Right renal pelvis (tissue), 4 donors: ENCODE measurements around the gene DBN1. TPM values are rescaled to one million over a fixed set of nuclear protein-coding genes. Genes with fewer than 3 reads are reported as not detected.

Experiments used
- DNase-seq, 4 donors: peaks; one replicate each; pipeline ENCODE4 v3.0.0-alpha.2; 2013; ENCODE audit warnings: low read depth in 4 of 4, low spot score in 3 of 4, missing footprints in 1 of 4
- polyA plus RNA-seq, 4 donors: library from polyadenylated mRNA; unstranded; fragments of 120-200 nt; gene quantifications; one replicate each; pipeline ENCODE4 v1.2.1, GENCODE V29; 2013; ENCODE audit not compliant: insufficient read length in 4 of 4

Gene DBN1
- polyA plus RNA-seq, 4 donors, result 169 to 203 (median 179) TPM

DNA sequence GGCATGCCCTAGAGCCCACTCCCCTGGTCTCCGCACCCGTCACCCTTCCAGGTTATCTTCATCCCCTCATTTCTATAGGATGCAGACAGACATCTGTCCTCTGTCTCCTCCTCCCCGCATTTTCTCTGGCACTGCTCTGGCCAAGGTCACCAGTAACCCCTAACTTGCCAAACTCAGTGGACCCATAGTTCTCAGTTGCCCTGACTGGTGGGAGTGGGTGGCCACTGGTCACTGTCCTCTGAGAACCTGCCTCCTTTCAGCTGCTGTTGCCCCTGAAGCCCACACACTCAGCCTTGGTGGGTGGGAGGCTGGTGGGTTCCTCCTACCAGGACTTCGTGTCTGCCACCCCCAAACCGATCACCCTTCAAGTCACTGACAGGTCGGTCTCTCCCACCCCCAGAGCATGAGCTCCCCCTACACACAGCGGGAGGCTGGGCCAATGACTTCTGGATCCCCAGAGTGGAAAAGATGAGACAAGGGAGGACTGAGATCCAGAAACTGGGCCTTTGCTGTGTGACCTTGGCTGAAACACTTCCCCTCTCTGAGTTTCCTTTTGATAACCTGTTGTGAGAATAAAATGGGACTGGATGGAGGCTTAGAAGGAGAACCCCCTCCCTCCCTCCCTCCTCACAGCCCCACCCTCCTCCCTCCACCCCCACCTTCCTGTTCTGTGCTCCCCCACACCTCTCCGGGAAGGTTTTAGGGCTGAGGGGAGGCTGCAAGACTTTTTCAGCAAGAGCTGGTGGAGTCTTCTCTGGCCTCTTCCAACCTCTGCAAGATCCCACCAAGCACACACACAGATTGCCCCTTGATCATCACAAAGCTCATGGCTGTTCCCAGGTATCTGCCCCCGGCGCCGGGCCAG, 2.4 kb upstream of the DBN1 start:
- no peak for DNase-seq

DNA sequence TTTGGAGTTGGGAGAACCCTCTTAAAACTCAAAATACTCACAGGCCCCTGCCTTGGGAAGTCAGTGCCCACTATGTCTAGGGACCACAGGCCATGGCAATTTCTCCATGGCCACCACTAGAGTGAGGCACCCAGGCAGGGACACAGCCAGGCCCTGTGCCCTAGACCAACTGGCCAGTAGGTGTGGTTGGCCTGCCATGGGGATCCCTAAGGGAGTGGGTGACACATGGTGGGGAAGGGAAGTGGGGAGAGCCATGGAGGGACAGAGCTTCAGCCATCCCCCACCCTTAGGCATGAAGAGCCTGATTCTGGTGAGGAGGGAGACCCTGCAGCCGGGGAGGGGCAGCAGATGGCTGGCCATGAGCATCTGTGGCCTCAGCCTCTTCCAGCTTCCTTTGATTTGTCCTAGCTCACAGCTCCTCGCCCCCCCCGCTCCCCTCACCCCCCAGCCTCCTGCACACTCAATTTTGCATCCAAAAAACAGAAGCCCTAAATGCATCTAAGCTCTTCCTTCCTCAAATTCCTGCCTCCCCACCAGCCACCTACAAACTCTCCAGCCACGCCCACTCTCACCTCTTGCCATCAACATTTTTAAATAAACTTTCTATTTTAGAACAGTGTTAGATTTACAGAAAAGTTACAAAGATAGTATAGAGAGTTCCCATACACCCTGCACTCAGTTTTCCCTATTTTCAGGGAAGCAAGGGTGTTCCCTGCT, 1.6 kb upstream of the DBN1 start:
- no peak for DNase-seq

DNA sequence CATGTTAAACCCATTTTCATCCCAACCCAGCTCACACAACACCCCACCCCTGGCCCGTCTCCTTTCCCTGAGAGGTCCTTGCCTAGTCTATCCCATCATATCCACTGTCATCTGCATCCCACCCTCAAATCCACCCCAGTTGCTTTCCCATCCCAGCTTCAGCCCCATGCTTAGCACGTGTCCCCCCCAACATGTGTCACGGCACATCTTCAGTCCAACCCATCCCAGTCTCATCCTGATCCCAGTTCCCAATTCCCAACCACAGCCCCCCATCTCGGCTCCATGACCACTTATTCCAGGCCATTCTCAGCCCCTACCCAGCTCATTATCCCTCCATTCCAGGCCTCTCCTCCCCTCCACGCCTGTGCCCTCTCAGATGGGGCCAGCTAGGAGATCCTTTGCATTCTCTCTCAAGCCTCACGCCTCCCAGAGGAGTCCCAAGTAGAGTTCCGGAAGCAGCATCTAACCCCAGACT, 605 bp upstream of the DBN1 start:
- no peak for DNase-seq

- DNase-seq, result no peak
Measured at GRCh38 chr5:177472460-177473442, 683 bp downstream of the DBN1 start.

DNA sequence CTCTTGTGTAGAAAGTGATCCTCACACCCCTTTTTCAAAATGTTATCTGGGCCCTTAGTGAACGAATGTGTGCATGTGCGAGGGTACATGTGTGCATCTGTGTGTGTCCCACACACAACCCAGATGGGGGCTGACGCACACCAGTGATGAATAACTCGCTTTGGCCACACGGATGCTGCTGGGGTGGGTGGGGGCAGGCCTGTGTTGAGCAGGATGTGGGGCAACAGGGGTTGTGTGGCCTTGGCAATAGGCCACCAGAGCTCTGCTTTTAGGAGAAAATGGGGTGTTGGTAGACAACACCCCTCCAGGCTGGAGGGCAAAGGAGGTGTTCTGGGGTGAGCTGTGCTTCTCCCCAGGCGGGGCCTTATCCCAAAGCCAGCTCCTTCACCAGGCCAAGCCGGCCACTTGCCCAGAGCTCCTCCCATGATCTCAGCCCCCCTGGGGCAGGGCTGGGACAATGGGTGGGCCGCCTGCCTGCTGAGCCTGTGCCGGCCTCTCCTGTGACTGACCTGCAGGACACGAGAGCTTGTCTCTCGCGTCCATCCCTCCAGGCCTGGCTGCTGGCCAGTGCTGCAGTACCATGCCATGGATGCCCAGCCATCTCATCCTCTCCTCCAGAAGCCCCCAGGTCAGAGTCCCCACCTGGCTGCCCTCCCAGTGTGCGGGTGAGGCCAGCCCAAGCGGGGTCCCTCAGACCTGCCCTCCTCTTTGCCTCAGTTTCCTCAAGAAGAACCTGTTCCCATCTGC, 1.7 kb downstream of the DBN1 start:
- DNase-seq, result no peak

GRCh38 chr5:177470759-177471536, 2.5 kb downstream of the DBN1 start:
- no peak for DNase-seq

GRCh38 chr5:177469750-177470525, 3.5 kb downstream of the DBN1 start:
- DNase-seq, result no peak

DNA sequence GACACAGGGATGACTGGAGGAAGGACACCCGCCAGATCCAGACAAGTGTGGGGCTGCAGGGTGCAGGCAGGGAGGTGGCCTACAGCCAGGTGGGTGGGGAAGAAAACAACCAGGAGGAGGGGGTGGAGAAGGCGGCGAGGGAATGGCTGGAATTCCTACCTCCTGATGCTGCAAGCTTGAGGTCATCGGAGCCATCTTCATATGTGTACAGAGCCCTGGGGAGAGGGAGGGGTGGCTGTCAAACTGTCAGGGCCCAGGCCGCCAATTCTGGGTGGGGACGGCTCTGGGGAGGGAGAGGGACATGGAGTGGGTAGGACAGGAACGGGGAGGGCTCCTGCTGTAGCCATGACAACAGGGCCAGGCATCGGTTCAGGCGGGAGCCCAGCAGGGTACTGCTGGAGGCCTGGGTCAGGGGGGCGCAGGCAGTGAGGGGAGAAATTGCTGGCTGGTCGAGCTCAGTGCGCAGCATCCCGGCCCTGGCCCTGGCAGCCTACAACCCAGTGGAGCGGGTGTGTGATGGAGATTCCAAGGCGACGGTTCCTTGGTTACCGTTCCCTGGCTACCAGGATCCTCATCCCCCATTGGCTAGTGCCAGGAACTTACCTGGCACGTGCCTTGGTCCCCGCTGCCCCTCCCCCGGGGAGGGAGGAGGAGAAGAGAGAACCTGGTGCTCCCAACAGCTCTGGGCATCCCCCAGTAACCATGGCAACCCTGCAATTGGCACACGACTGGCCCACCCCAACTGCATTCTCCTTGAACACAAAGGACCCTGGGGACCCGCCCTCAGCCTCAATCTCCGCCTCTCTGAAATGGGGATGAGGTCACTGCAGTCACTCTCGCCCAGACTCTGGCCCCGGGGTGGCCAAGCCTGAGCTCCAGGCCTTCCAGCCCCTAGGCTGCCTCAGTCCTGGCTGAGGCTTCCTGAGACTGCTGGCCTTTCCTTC, 4.5 kb downstream of the DBN1 start:
- DNase-seq, result no peak

- DNase-seq, result no peak
Measured at GRCh38 chr5:177468329-177468684, 5.1 kb downstream of the DBN1 start.

DNA sequence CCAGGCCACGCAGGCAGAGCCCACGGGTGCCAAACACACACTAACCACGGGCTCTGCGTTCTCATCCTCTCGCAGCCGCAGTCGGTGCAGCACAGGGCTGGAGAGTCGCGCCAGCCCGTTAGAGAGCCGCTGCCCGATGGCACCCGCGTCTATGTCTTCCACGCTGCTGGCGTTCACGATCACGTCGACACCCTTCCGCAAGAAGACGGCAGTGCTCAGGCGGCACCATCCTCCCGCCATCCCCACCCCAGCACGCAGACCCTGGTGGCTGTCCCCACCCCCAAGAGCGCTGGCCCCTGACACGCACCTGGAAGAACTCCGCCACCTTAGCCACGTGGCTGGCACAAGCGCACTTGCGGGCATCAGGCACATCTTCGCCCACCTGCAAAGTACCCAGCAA, 6.0 kb downstream of the DBN1 start:
- no peak for DNase-seq

DNA sequence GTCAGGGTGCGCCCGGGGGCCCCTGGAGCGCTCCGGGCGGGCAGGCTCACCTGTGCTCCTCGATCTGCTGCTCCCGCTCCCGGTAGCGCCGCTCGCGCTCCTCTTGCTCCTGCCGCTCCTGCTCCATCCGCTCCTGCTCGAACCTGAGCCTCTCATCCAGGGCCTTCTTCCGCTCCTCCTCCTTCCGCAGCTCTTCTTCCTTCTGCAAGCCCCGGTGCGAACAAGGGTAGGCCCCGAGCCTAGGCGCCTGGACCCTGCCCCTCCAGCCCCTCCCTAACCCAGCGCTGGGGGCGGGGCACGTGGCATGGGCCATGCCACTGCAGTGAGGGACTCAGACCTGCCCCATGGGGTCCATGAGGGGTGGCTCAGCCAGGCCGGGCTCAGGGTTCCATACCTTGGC, 6.6 kb downstream of the DBN1 start:
- DNase-seq, result no peak

GRCh38 chr5:177465044-177465443, 8.4 kb downstream of the DBN1 start:
- no peak for DNase-seq

DNA sequence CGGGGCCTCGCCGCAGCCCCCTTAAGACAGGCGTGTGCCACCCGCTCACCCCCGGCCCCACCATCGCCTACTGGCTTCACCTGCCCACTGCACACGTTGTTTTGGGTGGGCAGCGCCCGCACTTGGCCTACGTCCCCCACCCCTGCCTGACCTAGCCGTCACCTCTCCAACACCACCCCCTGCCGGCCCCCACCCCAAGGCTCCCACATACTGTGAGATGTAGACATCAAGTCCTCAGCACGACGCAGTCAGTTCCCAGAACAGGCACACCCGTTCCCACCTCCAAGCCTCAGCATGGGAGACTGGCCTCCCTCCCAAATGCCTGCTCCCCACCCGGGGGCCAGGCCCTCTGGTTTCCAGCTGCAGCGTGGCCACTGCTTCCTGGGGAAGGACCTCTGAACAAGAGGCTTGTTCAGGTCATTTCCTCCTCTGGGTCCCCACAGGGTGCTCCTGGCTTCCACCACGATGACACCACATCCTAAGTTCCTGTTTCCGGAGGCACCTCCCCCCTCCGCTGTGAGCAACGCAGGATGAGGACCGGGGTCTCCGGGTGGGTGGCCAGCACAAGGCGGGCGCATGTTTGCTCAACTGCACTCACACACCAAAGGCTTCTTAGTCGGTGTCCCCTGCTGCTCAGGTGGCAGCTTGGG, 11.3 kb downstream of the DBN1 start:
- DNase-seq, result no peak

- no peak for DNase-seq
Measured at GRCh38 chr5:177459819-177460628, 13.4 kb downstream of the DBN1 start.

DNA sequence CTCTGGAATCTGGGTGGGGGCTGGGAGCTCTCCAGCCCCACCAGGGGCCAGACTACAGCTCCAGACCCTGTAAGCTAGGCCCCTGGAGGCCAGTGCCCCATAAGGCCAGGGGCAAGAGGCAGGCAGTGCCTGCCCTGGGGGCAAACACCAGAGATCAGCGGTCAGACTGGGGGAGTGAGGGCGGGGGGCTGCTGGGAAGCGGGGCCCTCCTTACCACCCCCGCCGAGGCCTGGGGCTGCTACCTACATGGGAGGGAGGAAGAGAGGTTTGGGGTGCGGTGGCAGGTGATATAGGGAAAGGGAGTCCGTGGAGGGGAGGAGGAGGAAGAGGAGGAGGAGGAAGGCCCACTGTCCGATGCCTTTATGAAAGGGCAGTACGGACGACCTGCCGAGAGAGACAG, 14.1 kb downstream of the DBN1 start:
- no peak for DNase-seq

DNA sequence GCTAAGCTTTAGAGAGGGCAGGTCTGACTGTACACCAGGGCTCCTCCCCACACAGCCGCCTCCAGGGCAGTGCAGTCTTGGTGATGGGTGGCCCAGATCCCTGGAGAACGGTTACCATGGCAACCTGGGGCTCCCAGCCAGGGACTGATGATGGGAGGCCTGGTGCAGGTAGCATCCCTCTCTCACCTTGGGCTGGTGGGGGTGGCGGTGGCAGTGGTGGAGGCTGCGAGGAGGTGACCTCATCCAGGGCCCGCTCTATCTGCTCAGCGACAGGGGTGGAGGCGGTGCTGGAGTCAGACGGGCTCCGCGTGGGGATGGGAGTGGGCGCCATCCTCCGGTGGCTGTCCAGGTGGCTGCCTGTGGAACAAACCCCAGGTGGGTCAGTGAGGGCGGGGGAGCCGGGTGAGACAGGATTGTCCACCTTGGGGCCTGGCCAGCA, 14.5 kb downstream of the DBN1 start:
- DNase-seq, result no peak
